Measurements from ENCODE around the gene KCNK2. TPM values are rescaled to one million over a fixed set of nuclear protein-coding genes. Genes with fewer than 3 reads are reported as not detected.

Gene KCNK2
- total and polyA plus RNA-seq, 2 experiments from 2014 or later = 0.07 to 0.24 TPM

DNA sequence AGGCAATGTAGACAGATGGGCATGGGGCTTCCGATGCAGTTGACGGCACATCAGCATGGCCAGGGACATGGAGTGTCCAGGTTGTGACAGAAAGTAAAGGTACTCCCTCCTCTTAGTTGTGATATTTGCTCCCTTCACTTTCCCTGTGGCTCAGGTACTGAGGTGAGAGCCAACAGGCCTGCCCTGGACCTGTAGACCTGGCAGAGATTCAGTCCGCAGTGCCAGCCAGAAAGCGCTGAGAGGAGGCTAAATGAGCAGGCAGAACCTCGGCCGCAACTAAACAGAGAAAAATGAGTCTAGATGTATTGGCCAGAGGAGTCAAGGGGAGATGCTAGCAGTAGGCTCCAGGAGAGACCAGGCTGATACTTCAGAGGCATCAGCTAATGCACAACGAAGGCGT lies 22.6 kb upstream of the KCNK2 start (continued):
- TF ChIP-seq REST (IDR thresholded peaks at IDR 0.05; ENCODE audit: unreplicated experiment) = no peak
- no peak for TF ChIP-seq ZNF331 (CRISPR knock-in tag; IDR thresholded peaks at IDR 0.05; ENCODE audit: low read depth)
- TF ChIP-seq EZH2 (IDR thresholded peaks at IDR 0.05; ENCODE audit: low read depth, unreplicated experiment) = no peak
- TF ChIP-seq ZNF114 (CRISPR knock-in tag; IDR thresholded peaks at IDR 0.05) = no peak
- TF ChIP-seq ETS1 (IDR thresholded peaks at IDR 0.05) = no peak
- no peak for TF ChIP-seq POLR2AphosphoS5 (IDR thresholded peaks at IDR 0.05; ENCODE audit: low read depth)

DNA sequence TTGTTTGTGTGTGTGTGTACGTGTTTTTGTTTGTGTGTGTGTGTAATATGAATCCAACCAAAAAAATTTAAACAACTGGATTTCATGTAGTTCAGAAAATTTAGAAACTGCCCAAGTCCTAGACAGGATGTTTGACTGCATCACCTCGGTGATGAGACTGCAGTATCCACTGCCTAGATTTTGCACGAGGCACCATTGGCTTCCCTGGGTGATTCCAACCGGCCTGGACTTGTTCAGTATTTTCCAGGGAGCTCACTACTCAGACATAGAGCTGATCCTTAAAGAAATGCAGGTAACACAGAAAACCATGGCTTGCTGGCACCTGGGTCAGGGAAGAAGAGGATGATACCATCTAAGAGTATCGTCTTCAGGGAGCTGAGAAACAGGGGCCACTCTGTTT lies 18.2 kb upstream of the KCNK2 start:
- Histone ChIP-seq H3F3A (replicated peaks; ENCODE audit: low read depth) (no peaks in the 10 kb centered on the region), H3K79me2 (replicated peaks; ENCODE audit: insufficient read depth) (no peaks in the 10 kb centered on the region), H3K9me2 (ENCODE audit: insufficient read depth) (no peaks in the 10 kb centered on the region; the same call in 1 of the 2 replicates), H3K4me3 (no peak overlapping the region), H3K4me2 (no peak overlapping the region), H3K4me1 (ENCODE audit: insufficient read depth) (peaks cover 4% of the 10 kb centered on the region; the same call in 1 of the 2 replicates), H3K27ac (ENCODE audit: low read depth) (no peak overlapping the region), H2AFZ (no peak overlapping the region), H3K27me3 (ENCODE audit: insufficient read depth) (no peaks in the 10 kb centered on the region), H4K20me1 (replicated peaks; ENCODE audit: insufficient read depth) (no peaks in the 10 kb centered on the region), H3K36me3 (ENCODE audit: insufficient read depth) (no peaks in the 10 kb centered on the region)
- ATAC-seq = no peak
- Mint-ChIP-seq H3K36me3 (ENCODE audit: low read depth) (no peaks in the 10 kb centered on the region), H3K27ac (no peak overlapping the region), H3K9me3 (no peaks in the 10 kb centered on the region), H3K4me3 (no peak overlapping the region), H3K27me3 (ENCODE audit: insufficient read depth, low read depth, poor library complexity) (no peaks in the 10 kb centered on the region), H3K4me1 (peaks cover 4% of the 10 kb centered on the region; the same call in 2 of the 3 replicates)
- DNase-seq (ENCODE audit: low spot score) = no peak
- no peak for TF ChIP-seq ZNF331 (CRISPR knock-in tag; IDR thresholded peaks at IDR 0.05; ENCODE audit: low read depth)
- no peak for TF ChIP-seq EZH2phosphoT487 (IDR thresholded peaks at IDR 0.05; ENCODE audit: unreplicated experiment)
- TF ChIP-seq JUNB (IDR thresholded peaks at IDR 0.05; ENCODE audit: unreplicated experiment) = no peak
- no peak for TF ChIP-seq EZH2 (IDR thresholded peaks at IDR 0.05; ENCODE audit: low read depth, unreplicated experiment)
- TF ChIP-seq ETS1 (IDR thresholded peaks at IDR 0.05) = no peak
- TF ChIP-seq, protein P1, sequence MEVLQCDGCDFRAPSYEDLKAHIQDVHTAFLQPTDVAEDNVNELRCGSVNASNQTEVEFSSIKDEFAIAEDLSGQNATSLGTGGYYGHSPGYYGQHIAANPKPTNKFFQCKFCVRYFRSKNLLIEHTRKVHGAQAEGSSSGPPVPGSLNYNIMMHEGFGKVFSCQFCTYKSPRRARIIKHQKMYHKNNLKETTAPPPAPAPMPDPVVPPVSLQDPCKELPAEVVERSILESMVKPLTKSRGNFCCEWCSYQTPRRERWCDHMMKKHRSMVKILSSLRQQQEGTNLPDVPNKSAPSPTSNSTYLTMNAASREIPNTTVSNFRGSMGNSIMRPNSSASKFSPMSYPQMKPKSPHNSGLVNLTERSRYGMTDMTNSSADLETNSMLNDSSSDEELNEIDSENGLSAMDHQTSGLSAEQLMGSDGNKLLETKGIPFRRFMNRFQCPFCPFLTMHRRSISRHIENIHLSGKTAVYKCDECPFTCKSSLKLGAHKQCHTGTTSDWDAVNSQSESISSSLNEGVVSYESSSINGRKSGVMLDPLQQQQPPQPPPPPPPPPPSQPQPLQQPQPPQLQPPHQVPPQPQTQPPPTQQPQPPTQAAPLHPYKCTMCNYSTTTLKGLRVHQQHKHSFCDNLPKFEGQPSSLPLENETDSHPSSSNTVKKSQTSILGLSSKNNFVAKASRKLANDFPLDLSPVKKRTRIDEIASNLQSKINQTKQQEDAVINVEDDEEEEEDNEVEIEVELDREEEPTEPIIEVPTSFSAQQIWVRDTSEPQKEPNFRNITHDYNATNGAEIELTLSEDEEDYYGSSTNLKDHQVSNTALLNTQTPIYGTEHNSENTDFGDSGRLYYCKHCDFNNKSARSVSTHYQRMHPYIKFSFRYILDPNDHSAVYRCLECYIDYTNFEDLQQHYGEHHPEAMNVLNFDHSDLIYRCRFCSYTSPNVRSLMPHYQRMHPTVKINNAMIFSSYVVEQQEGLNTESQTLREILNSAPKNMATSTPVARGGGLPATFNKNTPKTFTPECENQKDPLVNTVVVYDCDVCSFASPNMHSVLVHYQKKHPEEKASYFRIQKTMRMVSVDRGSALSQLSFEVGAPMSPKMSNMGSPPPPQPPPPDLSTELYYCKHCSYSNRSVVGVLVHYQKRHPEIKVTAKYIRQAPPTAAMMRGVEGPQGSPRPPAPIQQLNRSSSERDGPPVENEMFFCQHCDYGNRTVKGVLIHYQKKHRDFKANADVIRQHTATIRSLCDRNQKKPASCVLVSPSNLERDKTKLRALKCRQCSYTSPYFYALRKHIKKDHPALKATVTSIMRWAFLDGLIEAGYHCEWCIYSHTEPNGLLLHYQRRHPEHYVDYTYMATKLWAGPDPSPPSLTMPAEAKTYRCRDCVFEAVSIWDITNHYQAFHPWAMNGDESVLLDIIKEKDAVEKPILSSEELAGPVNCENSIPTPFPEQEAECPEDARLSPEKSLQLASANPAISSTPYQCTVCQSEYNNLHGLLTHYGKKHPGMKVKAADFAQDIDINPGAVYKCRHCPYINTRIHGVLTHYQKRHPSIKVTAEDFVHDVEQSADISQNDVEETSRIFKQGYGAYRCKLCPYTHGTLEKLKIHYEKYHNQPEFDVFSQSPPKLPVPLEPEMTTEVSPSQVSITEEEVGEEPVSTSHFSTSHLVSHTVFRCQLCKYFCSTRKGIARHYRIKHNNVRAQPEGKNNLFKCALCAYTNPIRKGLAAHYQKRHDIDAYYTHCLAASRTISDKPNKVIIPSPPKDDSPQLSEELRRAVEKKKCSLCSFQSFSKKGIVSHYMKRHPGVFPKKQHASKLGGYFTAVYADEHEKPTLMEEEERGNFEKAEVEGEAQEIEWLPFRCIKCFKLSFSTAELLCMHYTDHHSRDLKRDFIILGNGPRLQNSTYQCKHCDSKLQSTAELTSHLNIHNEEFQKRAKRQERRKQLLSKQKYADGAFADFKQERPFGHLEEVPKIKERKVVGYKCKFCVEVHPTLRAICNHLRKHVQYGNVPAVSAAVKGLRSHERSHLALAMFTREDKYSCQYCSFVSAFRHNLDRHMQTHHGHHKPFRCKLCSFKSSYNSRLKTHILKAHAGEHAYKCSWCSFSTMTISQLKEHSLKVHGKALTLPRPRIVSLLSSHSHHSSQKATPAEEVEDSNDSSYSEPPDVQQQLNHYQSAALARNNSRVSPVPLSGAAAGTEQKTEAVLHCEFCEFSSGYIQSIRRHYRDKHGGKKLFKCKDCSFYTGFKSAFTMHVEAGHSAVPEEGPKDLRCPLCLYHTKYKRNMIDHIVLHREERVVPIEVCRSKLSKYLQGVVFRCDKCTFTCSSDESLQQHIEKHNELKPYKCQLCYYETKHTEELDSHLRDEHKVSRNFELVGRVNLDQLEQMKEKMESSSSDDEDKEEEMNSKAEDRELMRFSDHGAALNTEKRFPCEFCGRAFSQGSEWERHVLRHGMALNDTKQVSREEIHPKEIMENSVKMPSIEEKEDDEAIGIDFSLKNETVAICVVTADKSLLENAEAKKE (CRISPR knock-in tag; IDR thresholded peaks at IDR 0.05) = no peak
- TF ChIP-seq, protein P2, sequence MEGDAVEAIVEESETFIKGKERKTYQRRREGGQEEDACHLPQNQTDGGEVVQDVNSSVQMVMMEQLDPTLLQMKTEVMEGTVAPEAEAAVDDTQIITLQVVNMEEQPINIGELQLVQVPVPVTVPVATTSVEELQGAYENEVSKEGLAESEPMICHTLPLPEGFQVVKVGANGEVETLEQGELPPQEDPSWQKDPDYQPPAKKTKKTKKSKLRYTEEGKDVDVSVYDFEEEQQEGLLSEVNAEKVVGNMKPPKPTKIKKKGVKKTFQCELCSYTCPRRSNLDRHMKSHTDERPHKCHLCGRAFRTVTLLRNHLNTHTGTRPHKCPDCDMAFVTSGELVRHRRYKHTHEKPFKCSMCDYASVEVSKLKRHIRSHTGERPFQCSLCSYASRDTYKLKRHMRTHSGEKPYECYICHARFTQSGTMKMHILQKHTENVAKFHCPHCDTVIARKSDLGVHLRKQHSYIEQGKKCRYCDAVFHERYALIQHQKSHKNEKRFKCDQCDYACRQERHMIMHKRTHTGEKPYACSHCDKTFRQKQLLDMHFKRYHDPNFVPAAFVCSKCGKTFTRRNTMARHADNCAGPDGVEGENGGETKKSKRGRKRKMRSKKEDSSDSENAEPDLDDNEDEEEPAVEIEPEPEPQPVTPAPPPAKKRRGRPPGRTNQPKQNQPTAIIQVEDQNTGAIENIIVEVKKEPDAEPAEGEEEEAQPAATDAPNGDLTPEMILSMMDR (conservative IDR thresholded peaks at IDR 0.05; ENCODE audit: low read depth in 2 of 2) = no peak

All from GM23338 (cell line).